RCC 7860 (cell line): ENCODE measurements around the gene CFAP46.
"Not testable (repeated sequence)": the region's sequence is repeated elsewhere in the genome, so short reads cannot be mapped to it uniquely, and the experiment has no call there.

ENCODE experiments used
- DNase-seq: peaks from one replicate; pipeline ENCODE4 v3.0.0-alpha.2; 2015; ENCODE audit warnings: low spot score
- FAIRE-seq: peaks from 2 replicates; lab custom pipeline; 2012; peaks lifted over from hg19 to GRCh38; lab: Jason Lieb, UNC

The CFAP46 gene

DNA sequence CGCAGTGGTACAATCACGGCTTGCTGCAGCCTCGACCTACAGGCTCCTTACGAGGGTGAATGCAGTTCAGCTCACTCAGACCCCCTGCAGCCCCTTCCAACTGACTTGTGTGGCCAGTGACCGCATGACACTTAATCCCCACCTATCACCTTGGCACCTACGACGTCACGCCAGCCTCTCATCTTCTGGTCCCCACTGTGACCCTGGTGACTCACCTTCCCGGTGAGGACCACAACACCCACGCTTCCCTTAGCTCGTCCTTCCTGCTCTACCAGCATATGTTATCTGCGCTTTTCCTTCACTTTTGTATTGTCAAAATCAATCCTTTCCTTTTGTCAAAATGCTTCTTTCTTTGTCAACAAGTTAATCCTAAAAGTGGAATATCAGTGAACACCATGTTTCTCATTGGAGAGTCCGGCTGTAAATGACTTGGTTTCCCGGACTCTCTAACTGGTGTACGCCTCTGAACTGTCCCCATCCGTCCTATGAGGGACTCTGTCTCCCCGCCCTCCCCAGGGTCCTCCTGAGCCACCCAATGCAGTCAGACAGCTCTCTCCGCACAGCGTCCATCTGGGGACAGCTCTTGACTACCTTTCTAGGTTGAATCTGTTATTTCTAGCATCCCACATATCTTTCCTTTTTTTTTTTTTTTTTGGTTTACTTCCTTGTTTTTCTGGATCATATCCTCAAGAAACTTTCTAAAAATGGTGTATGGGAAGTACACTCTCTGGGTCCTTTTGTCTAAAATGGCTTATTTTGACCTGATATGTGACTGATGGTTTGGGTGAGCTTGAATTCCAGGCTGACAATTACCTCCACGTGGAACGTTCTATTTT lies 37.3 kb downstream of the CFAP46 start:
- no peak for DNase-seq
- FAIRE-seq, result no peak

DNA sequence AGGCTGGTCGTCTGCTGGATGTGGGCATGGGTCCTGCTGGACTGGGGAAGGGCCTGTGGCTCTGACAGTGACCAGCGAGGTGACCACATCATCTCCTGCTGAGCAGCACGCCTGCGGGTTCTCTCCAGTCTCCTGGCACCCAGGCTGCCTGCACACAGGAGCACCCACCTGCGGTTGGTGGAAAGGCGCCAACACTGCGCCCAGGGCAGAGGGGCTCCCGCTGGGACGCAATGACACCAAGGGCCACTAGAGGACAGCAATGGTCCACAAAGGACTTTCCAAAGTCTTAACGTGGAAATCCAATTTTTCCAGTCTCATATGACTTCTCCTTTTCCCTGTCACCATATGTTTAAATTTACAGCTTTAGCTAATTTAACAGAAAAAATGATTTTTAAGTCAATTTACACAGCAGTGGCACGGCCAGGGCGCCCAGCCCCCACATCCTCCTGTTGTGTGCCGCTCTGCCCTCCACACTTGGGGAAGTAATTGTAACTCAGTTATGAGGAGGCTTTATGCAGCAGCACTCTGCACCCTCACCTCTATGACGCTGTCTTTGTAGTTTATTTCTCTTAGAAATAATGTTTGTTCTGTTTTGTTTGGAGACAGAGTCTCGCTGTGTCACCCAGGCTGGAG lies 38.1 kb downstream of the CFAP46 start:
- FAIRE-seq (no peak), DNase-seq (peak; percentile 35)

- FAIRE-seq, DNase-seq: not testable (repeated sequence)
Measured at GRCh38 chr10:132902656-132903575, 39.5 kb downstream of the CFAP46 start.

GRCh38 chr10:132901351-132901750 lies 41.0 kb downstream of the CFAP46 start:
- FAIRE-seq (no peak), DNase-seq (no peak)

GRCh38 chr10:132900211-132900756 lies 42.1 kb downstream of the CFAP46 start:
- no peak for FAIRE-seq

DNA sequence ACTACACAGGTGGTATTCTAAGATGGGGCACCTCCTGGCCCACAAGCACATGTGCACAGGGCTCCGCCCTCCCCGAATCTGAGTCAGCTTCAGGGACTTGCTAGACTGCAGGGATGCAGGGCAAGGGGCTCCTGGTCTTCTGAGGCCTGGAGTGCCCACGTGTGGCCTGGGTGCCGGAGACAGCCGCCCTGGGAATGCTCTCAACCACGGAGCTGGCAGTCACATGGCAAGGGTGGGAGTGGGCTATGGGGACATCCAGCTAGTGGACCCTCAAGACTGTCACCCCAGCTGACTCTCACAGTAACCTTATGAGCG lies 42.7 kb downstream of the CFAP46 start:
- DNase-seq, result no peak
- FAIRE-seq, result no peak

More at GRCh38 chr10:132900211-132900756, 42.1 kb downstream of the CFAP46 start:
- no peak for DNase-seq

DNA sequence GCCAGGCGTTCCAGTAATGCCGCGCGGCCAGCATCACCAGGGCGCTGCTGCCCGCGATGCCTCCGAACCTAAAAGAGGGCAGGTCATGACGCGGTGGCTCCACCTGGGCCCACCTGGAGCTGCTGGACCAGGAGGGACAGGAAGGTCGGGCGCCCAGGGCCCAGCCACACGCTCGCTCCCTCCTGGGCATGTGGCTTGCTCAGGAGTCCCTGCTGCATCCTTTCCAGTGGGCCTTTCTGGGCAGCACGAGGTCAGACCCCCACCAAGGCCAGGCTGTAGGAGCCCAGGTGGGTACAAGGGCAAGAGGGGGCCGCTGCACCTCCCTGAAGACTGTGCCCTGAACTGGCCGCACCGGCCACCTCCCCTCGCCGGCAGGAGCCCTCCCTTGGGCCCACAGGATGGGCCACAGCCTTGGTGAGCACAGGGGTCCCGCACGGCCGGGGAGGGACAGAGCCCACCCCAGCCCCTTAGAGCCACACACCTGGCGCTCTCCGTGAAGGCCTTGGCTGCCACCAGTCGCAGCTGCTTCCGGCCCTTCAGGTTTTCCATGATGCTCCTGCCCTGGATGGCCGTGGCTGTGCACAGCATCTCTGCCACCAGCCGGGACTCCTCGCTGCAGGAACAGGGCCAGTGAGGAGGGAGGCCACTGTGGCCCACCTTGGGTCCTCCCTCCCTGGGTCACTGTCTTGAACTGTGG lies 43.2 kb downstream of the CFAP46 start:
- DNase-seq, result no peak
- no peak for FAIRE-seq

DNA sequence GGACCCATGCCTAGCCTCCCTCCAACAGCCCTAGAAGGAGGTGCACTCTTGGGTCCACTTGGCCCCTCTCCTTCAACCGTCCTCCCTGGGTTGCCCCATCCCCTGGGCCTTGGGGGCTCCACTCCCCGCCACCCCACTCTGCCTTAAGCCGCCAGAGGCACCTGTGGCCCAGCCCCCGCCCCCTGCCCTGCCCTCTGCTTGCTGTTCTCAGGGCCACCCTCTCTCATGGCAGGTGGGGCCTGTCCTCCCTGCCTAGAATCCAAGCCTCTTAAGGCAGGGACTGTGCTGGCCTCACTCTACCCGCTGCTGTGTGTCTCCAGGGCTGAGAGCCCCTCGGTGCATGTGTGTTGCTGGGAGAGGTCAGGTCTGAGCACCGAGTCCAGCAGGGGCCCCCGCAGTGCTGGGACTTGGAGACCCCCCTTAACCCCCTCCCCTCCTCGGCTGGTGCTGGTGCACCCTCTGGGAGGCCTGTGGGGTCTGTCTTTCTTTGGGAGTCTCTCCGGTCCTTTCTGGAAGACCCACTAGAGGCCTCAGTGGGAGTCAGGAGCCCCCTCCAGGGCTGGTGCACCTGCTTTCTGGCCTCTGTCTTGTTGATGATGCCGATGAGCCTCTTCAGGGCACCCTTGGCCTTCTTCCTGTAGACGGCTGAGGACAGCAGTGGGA lies 43.8 kb downstream of the CFAP46 start:
- FAIRE-seq, result no peak

GRCh38 chr10:132897516-132898381 lies 44.6 kb downstream of the CFAP46 start:
- FAIRE-seq (no peak), DNase-seq (no peak)

More for the DNA sequence above, 43.8 kb downstream of the CFAP46 start:
- DNase-seq, result no peak

- not testable (repeated sequence) for DNase-seq, FAIRE-seq
Measured at GRCh38 chr10:132893786-132894185, 48.6 kb downstream of the CFAP46 start.

DNA sequence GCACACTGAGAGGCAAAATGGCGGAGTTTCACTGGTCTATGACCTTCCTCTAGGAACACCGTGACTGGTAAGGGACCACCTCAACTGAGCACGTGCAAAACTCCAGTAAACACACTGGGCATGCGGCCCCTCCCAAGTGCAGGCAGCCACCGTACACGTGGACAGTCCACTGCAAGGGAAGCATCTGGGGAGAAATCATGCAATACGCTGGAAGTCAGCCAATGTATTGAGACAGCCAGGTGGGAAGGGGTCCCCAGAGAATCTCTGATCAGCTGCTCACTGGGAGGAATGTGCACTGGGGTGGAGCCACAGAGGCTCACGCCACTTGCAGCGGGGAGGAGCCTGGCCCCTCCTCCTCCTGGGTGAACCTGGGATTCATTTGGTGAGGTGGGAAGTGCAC lies 49.3 kb downstream of the CFAP46 start:
- no peak for FAIRE-seq
- DNase-seq, result no peak

GRCh38 chr10:132892004-132892403 lies 50.4 kb downstream of the CFAP46 start:
- no peak for DNase-seq
- no peak for FAIRE-seq

DNA sequence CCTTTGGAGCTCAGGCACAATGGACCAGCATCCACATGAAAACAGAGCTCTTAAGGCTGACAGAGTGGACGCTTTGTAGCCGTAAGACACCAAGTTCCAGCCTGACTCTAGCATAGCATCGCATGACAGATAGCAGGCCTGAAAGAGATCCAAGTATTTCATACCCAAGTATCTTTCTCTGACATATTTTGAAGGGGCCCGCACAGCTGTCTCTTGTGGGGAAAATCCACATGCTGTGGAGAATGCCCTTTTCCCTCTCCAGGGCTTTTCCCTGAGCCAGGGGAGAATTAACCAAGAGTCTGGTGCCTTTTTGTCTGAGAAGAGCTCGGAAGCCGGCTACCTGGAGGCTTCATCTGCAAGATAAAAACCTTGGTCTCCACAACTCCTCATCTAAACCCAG lies 51.0 kb downstream of the CFAP46 start:
- DNase-seq (no peak), FAIRE-seq (no peak)

DNA sequence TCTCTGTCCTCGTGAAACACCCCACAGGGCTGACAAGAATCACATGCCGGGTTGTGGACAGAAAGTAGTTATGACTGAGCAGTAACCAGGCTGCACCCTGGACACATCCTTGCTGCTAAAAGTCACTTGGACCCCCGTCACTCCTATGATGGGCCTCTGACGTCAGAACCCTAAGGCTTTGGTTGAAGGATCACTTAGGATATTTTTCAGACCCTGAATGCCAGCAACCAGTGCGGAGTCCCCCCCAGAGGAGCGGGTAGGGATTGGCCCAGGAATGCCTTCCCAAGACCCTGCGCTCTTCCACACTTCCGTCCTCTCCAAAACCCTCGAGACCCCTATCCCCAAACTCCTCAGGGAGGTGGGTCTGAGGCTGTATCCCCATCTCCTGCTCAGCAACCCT lies 52.1 kb downstream of the CFAP46 start:
- DNase-seq (no peak), FAIRE-seq (no peak)

DNA sequence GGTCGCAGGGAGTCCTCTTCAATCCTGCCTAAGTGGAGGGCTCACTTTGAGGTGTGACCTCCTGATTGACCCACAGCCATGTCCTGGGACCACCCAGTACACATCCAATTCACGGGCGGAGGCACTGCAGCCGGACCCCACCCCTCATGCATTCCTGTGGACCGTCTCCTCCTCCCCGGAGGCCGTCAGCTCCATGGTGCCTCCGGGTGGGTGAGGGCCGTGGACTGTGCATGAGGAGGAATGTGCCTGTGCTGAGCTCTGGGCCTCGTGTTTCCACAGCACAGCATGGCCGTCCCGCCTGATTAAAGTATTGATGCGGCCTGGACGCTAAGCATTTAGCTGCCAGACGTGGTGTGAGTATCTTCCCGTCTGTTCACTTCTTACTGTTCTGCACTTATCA lies 52.8 kb downstream of the CFAP46 start:
- FAIRE-seq, result no peak
- no peak for DNase-seq

- DNase-seq, result no peak
- no peak for FAIRE-seq
Measured at GRCh38 chr10:132888898-132889490, 53.4 kb downstream of the CFAP46 start.

DNA sequence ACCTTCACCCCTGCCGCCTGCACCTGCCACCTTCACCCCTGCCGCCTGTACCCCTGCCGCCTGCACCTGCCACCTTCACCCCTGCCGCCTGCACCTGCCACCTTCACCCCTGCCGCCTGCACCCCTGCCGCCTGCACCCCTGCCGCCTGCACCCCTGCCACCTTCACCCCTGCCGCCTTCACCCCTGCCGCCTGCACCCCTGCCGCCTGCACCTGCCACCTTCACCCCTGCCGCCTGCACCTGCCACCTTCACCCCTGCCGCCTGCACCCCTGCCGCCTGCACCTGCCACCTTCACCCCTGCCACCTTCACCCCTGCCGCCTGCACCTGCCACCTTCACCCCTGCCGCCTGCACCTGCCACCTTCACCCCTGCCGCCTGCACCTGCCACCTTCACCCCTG lies 53.9 kb downstream of the CFAP46 start:
- DNase-seq, FAIRE-seq: not testable (repeated sequence)

- no peak for DNase-seq
- FAIRE-seq, result no peak
Measured at GRCh38 chr10:132886211-132887099, 55.9 kb downstream of the CFAP46 start.
